ENCODE data around the gene ALOX12. TPM values are rescaled to one million over a fixed set of nuclear protein-coding genes. Genes with fewer than 3 reads are reported as not detected.
"Not testable (repeated sequence)": the region's sequence is repeated elsewhere in the genome, so short reads cannot be mapped to it uniquely, and the experiment has no call there.

ALOX12 gene
- polyA plus RNA-seq, 1 of the 3 experiments (the other 2 are of a cell fraction) = not detected

GRCh38 chr17:6993613-6994056, 2.2 kb upstream of the ALOX12 start:
- not testable (repeated sequence) for H3K36me3 ChIP-seq (replicated peaks in 1 of 2; ENCODE audit: control insufficient read depth in 1 of 2, insufficient read depth in 2 of 2, low read length in 1 of 2); H3K27me3 ChIP-seq (ENCODE audit: insufficient read depth); H3K27ac ChIP-seq (ENCODE audit: low read depth in 2 of 2, low read length in 1 of 2); H3K9me3 ChIP-seq; H3F3A ChIP-seq (replicated peaks; ENCODE audit: insufficient read depth); H3K4me1 ChIP-seq (ENCODE audit: control insufficient read depth in 1 of 2, insufficient read depth in 2 of 2, low read depth in 1 of 2, low read length in 1 of 2); H3K9ac ChIP-seq; DNase-seq; H3K9me2 ChIP-seq; H3K4me3 ChIP-seq (ENCODE audit: low read depth in 2 of 2, low read length in 1 of 2); H3K79me2 ChIP-seq (ENCODE audit: insufficient read depth); H2AFZ ChIP-seq (ENCODE audit: low read depth); H3K4me2 ChIP-seq; H4K20me1 ChIP-seq (ENCODE audit: insufficient read depth)
- ChIA-PET CTCF (interaction anchor here (1.3 to 2.6 kb wide), 2 partner anchors 11 to 79 kb away, joined by 3 to 11 read pairs; no protein-coding TSS in a partner anchor), POLR2A (interaction anchor here (0.6 kb wide), 1 partner anchor 23 kb away, joined by 3 read pairs; no protein-coding TSS in a partner anchor)
- WGBS (ENCODE audit: low lambda C conversion rate) = 78% methylated on average over 5 of the region's 5 CpGs

GRCh38 chr17:6994118-6994598, 1.7 kb upstream of the ALOX12 start:
- Histone ChIP-seq H4K20me1 (ENCODE audit: insufficient read depth) (no peaks in the 10 kb centered on the region), H3K4me3 (ENCODE audit: low read depth in 2 of 2, low read length in 1 of 2) (no peak overlapping the region), H3K4me2 (no peak overlapping the region), H3F3A (replicated peaks; ENCODE audit: insufficient read depth) (peaks cover 5% of the 10 kb centered on the region), H2AFZ (ENCODE audit: low read depth) (no peak overlapping the region), H3K79me2 (ENCODE audit: insufficient read depth) (no peaks in the 10 kb centered on the region), H3K9me3 (no peaks in the 10 kb centered on the region), H3K27ac (ENCODE audit: low read depth in 2 of 2, low read length in 1 of 2) (no peak overlapping the region), H3K9me2 (no peaks in the 10 kb centered on the region), H3K4me1 (ENCODE audit: control insufficient read depth in 1 of 2, insufficient read depth in 2 of 2, low read depth in 1 of 2, low read length in 1 of 2) (peaks cover 0 to 3% of the 10 kb centered on the region in 2 experiments; a peak in 1 of 4 replicates), H3K27me3 (ENCODE audit: insufficient read depth) (no peaks in the 10 kb centered on the region), H3K9ac (no peak overlapping the region), H3K36me3 (replicated peaks in 1 of 2; ENCODE audit: control insufficient read depth in 1 of 2, insufficient read depth in 2 of 2, low read length in 1 of 2) (peaks cover 2 to 13% of the 10 kb centered on the region in 2 experiments)
- WGBS (ENCODE audit: low lambda C conversion rate) = 93% methylated on average over 10 of the region's 10 CpGs
- ChIA-PET POLR2A (no interaction called here), CTCF (interaction anchor here (1.0 to 2.6 kb wide), 3 partner anchors 10 to 80 kb away, joined by 3 to 11 read pairs (median 3); no protein-coding TSS in a partner anchor)
- DNase-seq = no peak
- TF ChIP-seq MXI1 (IDR thresholded peaks at IDR 0.05; ENCODE audit: low read depth, low read length) (no peak), FOSL2 (IDR thresholded peaks at IDR 0.05; ENCODE audit: borderline replicate concordance, low read depth) (no peak), PBX3 (IDR thresholded peaks at IDR 0.05) (no peak), IRF3 (IDR thresholded peaks at IDR 0.05; ENCODE audit: low read depth, low read length) (no peak), CHD2 (IDR thresholded peaks at IDR 0.05; ENCODE audit: low read length, partially characterized antibody) (no peak), MEF2A (IDR thresholded peaks at IDR 0.05; ENCODE audit: borderline replicate concordance, low read depth) (no peak), RXRA (IDR thresholded peaks at IDR 0.05; ENCODE audit: borderline replicate concordance, low read depth) (no peak), RCOR1 (IDR thresholded peaks at IDR 0.05; ENCODE audit: low read length) (no peak), GABPA (IDR thresholded peaks at IDR 0.05; ENCODE audit: low read depth) (no peak), MAX (IDR thresholded peaks at IDR 0.05; ENCODE audit: low read depth) (no peak), SMC3 (IDR thresholded peaks at IDR 0.05; ENCODE audit: low read depth, low read length) (no peak), YY1 (IDR thresholded peaks at IDR 0.05; ENCODE audit: low read depth) (no peak)
